D721Med (cell line): ENCODE results near the gene SMAD5.

Experiments used
- DNase-seq: peaks from one replicate; pipeline ENCODE4 v3.0.0; 2011; ENCODE audit warnings: low spot score; ENCODE audit not compliant: insufficient read length
- FAIRE-seq: peaks from 2 replicates; lab custom pipeline; 2011; peaks lifted over from hg19 to GRCh38; lab: Jason Lieb, UNC
- CTCF ChIP-seq: IDR thresholded peaks from 2 replicates; pipeline ENCODE4 v1.5.1; 2012; ENCODE audit warnings: mild to moderate bottlenecking, control low read depth; ENCODE audit not compliant: insufficient read depth; ENCODE audit errors: missing control alignments

The SMAD5 gene

GRCh38 chr5:136132557-136133221 is at the start of gene SMAD5:
SMAD5 (plus strand) TSS chr5:136132845; CDS start chr5:136153761, 20,916 bp downstream.
- no peak for TF ChIP-seq CTCF
- DNase-seq, result peak; percentile 94
- FAIRE-seq, result no peak

- no peak for TF ChIP-seq CTCF
- FAIRE-seq (no peak), DNase-seq (no peak)
Measured at GRCh38 chr5:136084698-136085097, 47.9 kb upstream of the SMAD5 start.

- no peak for FAIRE-seq
- TF ChIP-seq CTCF, result no peak
- no peak for DNase-seq
Measured at GRCh38 chr5:136086783-136087566, 45.7 kb upstream of the SMAD5 start.

GRCh38 chr5:136087961-136088871 is 44.4 kb upstream of the SMAD5 start:
- DNase-seq (no peak), FAIRE-seq (no peak)
- TF ChIP-seq CTCF, result no peak

- FAIRE-seq, result no peak
- TF ChIP-seq CTCF, result no peak
Measured at GRCh38 chr5:136089791-136090190, 42.9 kb upstream of the SMAD5 start.

GRCh38 chr5:136090319-136090718 is 42.3 kb upstream of the SMAD5 start:
- DNase-seq (no peak), FAIRE-seq (no peak)
- no peak for TF ChIP-seq CTCF

More at GRCh38 chr5:136089791-136090190, 42.9 kb upstream of the SMAD5 start:
- DNase-seq, result no peak
